Nephron (organoid): Measurements from ENCODE around the gene SH3TC1.

Experiments
- H3K27ac Mint-ChIP-seq, 3 experiments: 2 replicates each; pipeline ENCODE4 v1.8.0; 2020; ENCODE audit warnings: mixed read lengths in 3 of 3, mild to moderate bottlenecking in 2 of 3, moderate library complexity in 1 of 3
- H3K27me3 Mint-ChIP-seq: 2 replicates; pipeline ENCODE4 v1.8.0; 2021; ENCODE audit warnings: low read depth, mild to moderate bottlenecking, moderate library complexity, mixed read lengths
- H3K36me3 Mint-ChIP-seq: 2 replicates; pipeline ENCODE4 v1.8.0; 2020; ENCODE audit warnings: low read depth, mixed read lengths
- H3K4me1 Mint-ChIP-seq: 2 replicates; pipeline ENCODE4 v1.8.0; 2020; ENCODE audit warnings: mixed read lengths
- H3K4me3 Mint-ChIP-seq, 3 experiments: 2 replicates each; pipeline ENCODE4 v1.8.0; 2020; ENCODE audit warnings: mild to moderate bottlenecking in 3 of 3, mixed read lengths in 3 of 3, moderate library complexity in 2 of 3
- H3K9me3 Mint-ChIP-seq: 2 replicates; pipeline ENCODE4 v1.8.0; 2020; ENCODE audit warnings: mixed read lengths
- TF ChIP-seq, protein P1 (sequence below), 3 experiments: fragments of 200-600 bp; sonication (generic); IDR thresholded peaks; one replicate each; pipeline ENCODE4 v1.5.0; 2021; ENCODE audit warnings: antibody characterized with exemption in 3 of 3; ENCODE audit not compliant: unreplicated experiment in 3 of 3

Gene SH3TC1

DNA sequence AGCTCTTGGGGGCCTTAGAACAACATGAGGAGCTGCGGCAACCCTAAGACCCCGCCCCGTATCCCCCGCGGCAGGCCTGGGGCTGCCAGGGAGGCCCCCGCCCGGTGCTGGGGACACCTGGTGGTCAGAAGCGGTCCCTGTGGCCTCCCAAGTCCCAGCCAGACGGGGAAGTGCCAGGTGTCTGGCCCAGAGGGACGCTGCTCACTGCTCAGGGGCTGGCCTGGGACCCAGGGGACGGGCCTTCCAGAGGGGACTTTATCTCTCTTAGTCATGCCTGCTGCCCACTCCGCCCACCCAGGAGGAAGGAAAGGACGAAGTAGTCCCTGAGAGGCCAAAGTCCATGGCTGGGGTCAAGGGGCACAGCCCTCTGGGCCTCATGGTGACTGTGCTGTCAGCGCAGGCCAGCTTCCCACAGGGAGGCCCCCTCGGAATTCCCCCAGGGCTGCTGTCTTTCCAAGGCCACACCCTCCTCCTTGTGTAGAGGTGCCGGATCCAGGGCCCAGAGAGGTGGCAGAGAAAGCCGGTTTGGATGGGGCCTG is 39.5 kb downstream of the SH3TC1 start:
- H3K4me1 Mint-ChIP-seq = peaks cover 15% of the 10 kb centered on the region
- no peaks in the 10 kb centered on the region for H3K9me3 Mint-ChIP-seq
- H3K4me3 Mint-ChIP-seq = no peak overlapping the region
- H3K36me3 Mint-ChIP-seq = no peaks in the 10 kb centered on the region
- no peak overlapping the region for H3K27ac Mint-ChIP-seq
- TF ChIP-seq, protein P1, sequence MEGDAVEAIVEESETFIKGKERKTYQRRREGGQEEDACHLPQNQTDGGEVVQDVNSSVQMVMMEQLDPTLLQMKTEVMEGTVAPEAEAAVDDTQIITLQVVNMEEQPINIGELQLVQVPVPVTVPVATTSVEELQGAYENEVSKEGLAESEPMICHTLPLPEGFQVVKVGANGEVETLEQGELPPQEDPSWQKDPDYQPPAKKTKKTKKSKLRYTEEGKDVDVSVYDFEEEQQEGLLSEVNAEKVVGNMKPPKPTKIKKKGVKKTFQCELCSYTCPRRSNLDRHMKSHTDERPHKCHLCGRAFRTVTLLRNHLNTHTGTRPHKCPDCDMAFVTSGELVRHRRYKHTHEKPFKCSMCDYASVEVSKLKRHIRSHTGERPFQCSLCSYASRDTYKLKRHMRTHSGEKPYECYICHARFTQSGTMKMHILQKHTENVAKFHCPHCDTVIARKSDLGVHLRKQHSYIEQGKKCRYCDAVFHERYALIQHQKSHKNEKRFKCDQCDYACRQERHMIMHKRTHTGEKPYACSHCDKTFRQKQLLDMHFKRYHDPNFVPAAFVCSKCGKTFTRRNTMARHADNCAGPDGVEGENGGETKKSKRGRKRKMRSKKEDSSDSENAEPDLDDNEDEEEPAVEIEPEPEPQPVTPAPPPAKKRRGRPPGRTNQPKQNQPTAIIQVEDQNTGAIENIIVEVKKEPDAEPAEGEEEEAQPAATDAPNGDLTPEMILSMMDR (IDR thresholded peaks at IDR 0.05; ENCODE audit: unreplicated experiment in 3 of 3) = peak; percentile 39 to 56 (median 45)
- H3K27me3 Mint-ChIP-seq = no peaks in the 10 kb centered on the region

DNA sequence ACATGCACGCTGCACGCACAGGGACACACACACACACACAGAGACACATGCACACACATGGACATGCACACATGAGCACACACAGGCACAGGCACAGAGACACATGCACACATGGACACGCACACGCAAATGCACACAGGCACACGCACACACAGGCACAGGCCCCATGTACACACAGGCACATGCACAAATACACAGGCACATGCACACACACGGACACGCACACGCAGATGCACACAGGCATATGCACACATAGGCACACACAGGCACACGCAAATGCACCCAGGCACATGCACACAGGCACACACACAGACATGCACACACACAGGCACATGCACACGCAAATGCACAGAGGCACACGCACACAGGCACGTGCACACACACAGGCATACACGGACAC is 40.1 kb downstream of the SH3TC1 start:
- Mint-ChIP-seq H3K36me3 (no peaks in the 10 kb centered on the region), H3K9me3 (no peaks in the 10 kb centered on the region), H3K4me1 (peaks cover 19% of the 10 kb centered on the region), H3K4me3 (no peak overlapping the region), H3K27ac (peak overlapping the region; percentile 33 to 51 (median 51)), H3K27me3 (no peaks in the 10 kb centered on the region)
- TF ChIP-seq, protein P1 (IDR thresholded peaks at IDR 0.05; ENCODE audit: unreplicated experiment in 3 of 3) = no peak

DNA sequence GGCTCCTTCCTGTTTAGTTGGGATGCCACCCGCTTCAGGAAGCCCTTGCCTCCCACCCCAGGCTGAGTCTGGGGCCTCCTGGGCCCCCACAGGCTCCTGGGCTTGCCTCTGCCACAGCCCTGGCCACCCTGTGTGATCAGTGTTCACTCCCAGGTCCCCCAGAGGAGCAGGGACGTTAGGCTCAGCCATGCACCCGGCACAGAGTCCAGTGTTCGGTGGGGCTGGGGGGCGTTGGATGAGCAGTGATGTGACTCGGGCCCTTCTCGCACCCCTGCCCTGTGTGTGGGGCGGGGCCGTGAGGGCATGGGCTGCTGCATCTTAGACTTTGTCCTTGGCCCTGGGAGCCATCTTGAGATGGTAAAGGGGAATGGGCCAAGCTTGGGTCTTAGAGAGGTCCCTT is 40.6 kb downstream of the SH3TC1 start:
- no peaks in the 10 kb centered on the region for H3K36me3 Mint-ChIP-seq
- peak overlapping the region in 1 of 3 experiments; percentile 33 for H3K27ac Mint-ChIP-seq
- H3K27me3 Mint-ChIP-seq = no peaks in the 10 kb centered on the region
- no peaks in the 10 kb centered on the region for H3K9me3 Mint-ChIP-seq
- H3K4me3 Mint-ChIP-seq = no peak overlapping the region
- H3K4me1 Mint-ChIP-seq = peaks cover 19% of the 10 kb centered on the region
- TF ChIP-seq, protein P1 (IDR thresholded peaks at IDR 0.05; ENCODE audit: unreplicated experiment in 3 of 3) = no peak

DNA sequence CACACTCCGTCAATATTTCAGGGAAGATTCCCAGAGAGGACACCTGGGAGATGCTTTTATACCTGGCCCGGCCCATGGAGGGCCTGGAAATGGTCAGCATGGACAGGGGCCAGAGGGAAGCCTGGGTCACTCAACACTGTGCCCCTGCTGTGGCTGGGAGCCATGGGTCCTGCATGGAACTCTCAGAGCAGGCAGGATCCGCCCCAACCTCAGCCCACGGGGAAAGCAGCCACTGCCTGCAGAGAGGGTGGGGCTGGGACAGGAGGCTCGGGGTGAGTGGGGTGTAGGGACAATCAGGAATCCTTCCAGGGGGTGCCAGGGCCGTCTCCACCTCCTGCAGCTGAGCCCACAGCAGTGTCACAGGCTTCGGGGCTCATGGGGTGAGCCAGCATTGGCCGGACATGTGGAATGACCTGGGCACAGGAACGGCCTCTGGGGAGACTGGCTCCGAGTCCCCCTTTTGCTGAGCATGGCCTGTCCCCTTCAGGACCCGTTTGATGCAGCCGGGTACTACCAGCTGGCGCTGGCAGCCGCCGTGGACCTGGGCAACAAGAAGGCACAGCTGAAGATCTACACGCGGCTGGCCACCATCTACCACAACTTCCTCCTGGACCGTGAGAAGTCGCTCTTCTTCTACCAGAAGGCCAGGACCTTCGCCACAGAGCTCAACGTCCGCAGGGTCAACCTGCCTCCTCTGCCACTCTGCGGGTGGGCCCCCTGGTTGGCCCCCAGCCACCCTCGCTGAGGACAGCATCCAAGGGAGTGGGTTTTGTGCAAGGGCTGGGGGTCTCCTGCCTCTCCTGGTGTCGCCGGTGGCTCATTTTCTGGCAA is 41.3 kb downstream of the SH3TC1 start:
- no peaks in the 10 kb centered on the region for H3K9me3 Mint-ChIP-seq
- no peak overlapping the region for H3K4me3 Mint-ChIP-seq
- no peak overlapping the region for H3K27ac Mint-ChIP-seq
- H3K27me3 Mint-ChIP-seq = no peaks in the 10 kb centered on the region
- peaks cover 21% of the 10 kb centered on the region for H3K4me1 Mint-ChIP-seq
- TF ChIP-seq, protein P1 (IDR thresholded peaks at IDR 0.05; ENCODE audit: unreplicated experiment in 3 of 3) = no peak
- no peaks in the 10 kb centered on the region for H3K36me3 Mint-ChIP-seq

DNA sequence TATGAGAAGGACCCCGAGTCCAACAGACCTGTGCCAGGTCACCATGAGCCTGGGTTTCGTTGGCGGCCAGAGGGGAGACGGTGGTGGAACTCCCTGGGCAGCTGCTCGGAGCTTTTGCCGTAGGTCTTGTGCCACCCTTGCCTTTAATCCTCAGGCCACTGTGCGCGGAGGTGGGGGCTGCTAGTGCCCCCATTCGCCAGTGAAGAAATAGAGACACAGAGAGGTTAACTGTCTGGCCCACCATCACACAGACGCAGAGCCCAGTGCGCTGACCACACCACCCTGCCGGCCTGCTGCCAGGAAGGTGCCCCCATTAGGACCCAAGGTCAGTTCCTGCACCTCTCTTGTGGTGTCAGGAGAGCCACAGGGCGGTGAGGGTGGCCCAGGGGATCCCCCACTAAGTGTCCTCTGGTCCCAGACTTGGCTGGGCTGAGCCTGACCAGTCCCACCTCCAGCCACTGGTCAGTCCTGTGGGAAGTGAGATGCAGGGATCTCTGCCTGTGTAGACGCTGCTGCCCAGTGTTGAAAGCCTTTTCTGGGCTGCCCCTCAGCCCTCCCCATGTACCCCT is 42.2 kb downstream of the SH3TC1 start:
- H3K4me3 Mint-ChIP-seq = no peak overlapping the region
- H3K4me1 Mint-ChIP-seq = peaks cover 26% of the 10 kb centered on the region
- H3K27me3 Mint-ChIP-seq = no peaks in the 10 kb centered on the region
- H3K9me3 Mint-ChIP-seq = no peaks in the 10 kb centered on the region
- H3K27ac Mint-ChIP-seq = peak overlapping the region in 2 of 3 experiments; percentile 55 to 74
- TF ChIP-seq, protein P1 (IDR thresholded peaks at IDR 0.05; ENCODE audit: unreplicated experiment in 3 of 3) = no peak
- no peaks in the 10 kb centered on the region for H3K36me3 Mint-ChIP-seq
